GM18508 (cell line): ENCODE data around the gene ARHGEF2.

Source experiments
- ATAC-seq: cut with Tn5 transposase; IDR thresholded peaks from one replicate; pipeline ENCODE4 v1.9.1; 2021; ENCODE audit warnings: moderate number of reproducible peaks; ENCODE audit not compliant: insufficient read depth, unreplicated experiment

Gene ARHGEF2

DNA sequence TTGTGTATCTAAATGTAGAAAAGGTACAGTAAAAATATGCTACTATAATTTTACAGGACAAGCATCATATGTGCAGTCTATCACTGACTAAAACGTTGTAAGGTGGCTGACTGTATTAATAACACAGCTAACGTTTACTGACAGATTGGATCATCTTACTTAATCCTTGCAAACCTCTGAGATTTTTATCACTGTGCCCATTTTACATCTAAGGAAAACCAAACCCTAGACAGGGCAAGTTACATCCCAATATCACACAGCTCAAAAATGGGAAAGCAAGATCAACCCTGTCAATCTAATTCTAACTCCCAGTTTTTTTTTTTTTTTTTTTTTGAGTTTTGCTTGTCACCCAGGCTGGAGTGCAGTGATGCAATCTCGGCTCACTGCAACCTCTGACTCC is 59.7 kb downstream of the ARHGEF2 start:
- ATAC-seq, result no peak

DNA sequence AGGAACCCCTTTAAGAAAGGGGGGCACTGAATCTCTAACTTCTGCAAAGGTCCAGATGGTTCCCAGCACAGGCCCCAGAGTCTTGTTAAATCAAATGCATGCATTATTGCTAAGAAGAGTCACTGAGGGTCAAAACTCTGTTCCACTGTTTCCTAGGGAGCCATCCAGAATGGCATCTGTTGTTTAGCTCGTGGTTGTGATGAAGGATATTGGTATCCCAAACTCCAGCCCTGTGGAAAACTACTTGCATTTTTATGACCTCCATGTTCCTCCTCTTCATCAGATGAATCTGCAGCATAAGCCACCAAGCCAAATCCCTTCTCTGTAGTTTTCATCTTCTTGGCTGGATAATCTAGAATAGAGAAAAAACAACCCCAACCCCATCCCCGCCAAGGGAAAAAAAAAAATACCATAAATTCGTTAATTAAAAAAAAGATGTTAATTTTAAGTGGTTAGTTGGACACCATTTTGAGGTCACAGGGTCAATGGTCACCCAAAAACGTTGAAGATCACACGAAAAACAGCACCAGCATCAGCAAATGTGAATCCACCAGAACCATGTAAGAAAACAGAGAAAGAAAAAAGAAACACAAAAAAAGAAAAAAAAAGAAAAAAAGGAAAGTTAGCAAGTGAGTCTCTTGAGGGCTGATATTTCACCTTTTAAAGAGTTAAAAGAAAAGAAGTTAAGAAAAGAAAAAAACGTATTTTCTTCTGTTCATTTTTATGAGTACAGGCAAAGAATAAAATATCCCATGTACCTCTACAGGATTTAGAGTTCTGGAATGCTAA is 64.2 kb downstream of the ARHGEF2 start:
- no peak for ATAC-seq

DNA sequence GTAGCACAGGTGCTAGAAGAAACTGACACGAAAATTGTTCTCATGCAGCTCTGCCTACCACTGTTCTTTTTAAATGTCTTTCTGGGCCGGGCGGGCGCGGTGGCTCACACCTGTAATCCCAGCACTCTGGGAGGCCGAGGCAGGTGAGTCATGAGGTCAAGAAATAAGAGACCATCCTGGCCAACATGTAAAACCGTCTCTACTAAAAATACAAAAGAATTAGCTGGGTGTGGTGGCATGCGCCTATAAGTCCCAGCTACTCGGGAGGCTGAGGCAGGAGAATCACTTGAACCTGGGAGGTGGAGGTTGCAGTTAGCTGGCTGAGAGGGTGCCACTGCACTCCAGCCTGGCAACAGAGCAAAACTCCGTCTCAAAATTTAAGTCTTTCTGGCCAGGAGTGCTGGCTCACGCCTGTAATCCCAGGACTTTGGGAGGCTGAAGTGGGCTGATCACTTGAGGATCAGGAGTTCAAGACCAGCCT is 66.3 kb downstream of the ARHGEF2 start:
- ATAC-seq, result no peak

DNA sequence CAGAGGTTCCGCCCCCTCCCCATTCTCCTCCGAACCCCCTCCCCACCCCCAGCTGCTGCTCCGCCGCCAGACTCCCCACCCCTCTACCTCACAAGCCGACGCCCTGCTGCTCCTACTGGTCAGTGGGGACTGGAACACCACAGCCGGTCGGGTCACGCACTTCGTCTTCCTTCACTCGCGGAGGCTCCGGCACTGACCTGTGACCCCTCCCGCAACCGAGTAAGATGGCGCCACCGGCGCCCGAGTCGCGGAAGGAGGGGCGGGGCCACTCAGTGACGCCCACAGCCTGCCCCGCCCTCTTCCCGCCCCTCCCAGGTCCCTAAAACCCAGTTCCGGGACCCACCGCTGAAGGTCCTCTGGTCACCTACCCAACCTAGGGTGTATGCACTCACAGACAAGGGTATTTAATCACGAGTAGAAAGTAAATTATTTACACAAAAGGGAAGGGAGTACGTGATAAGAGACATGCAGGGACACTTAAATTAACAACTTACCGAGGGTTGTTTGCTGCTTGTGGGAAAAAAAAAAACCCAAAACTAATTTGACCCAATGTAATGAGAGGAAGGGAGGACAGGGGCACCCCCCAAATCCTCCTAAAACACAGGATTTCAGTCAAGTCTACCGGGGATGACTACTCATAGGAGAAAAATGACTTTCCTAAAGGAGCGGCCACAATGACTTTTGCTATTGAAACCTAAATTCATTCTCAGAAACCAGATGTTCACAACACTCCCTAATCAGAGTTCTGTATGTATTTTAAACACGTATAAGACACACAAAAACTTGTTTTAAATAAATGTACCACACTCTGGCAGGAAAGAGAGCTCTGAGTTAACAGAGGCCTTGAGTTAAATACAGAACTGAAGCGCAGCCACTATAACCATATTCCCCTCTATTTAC is 66.9 kb downstream of the ARHGEF2 start, which contains the start of gene RIT1:
Gene RIT1, minus strand, starts transcription at position 194 of the 900 bp plus-strand sequence. CDS start 588 bp downstream, outside the sequence.
- ATAC-seq, result peak; percentile 73

DNA sequence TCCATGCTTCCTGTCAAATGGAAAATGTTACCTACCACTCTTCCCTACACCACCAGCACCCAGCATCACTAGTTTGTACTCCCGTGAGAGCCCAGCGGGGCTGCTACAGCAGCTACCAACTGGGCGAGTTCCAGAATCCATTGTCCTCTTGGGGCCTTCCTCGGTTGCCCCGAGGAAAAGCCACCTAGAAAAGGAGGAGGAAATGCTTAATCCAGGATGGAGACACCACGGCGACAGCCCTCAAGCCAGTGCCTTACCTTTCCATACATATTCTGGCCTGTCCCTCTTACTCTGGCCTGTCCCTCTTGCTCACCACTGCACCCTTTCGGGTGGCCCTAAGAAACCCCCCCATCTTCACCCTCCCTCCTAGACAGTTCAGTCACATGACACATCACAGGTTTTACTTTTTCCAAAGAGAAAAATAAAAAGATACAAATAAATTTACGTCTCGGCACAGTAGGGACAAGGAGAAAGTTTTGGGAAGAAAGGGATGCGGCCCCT is 67.7 kb downstream of the ARHGEF2 start:
- ATAC-seq, result no peak

DNA sequence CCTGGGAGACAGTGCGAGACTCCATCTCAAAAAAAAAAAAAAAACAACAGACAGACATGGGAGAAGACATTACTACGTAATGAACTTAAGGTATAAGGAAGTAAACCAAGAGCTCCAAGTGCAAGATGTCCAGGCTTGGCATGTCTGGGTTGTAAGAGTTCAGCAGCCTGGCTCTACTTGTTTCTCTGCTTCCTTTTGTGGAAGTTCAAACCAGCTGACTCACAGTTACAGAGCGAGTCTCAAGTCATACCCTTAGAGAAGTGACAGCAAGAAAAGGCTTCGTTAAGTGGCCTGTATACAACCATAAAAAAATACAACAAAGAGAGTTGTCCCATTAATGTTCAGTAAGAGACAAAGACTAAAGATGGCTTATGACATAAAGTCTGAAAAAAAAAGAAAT is 68.5 kb downstream of the ARHGEF2 start:
- ATAC-seq, result no peak

DNA sequence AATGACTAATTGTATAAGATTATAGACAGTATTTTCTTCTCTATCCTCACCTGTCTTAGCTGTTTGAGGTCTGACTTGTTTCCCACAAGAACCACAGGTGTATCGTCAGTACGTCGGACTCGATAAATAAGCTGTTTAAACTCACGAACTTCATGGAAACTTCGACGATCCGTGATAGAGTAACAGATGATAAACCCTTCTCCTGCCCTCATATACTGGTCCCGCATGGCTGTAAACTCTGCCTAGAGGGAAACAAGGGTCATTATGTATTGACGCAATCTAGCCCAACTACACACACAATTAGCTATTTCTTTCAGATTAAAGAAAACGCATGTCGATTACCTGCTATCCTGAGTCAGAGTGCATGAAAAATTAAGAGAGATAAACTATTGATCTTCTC is 74.1 kb downstream of the ARHGEF2 start:
- no peak for ATAC-seq

DNA sequence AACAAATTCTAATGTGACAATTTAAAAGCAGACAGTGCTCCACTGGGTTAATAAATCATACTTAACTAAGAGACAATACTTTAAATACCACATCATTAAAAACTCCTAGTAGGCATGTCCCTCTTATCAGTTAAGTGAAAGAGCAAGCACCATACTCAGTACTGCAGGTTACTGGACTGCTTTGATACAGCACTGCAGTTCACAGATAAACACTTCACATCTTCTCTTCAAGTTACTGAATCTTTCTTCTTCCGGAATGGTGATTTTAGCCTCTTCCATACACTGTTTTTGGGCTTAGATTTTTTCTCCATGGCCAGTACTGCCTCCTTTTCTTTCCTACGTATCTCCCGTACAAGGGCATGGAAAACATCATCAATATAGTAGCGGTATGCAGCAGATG is 78.2 kb downstream of the ARHGEF2 start:
- ATAC-seq, result no peak

DNA sequence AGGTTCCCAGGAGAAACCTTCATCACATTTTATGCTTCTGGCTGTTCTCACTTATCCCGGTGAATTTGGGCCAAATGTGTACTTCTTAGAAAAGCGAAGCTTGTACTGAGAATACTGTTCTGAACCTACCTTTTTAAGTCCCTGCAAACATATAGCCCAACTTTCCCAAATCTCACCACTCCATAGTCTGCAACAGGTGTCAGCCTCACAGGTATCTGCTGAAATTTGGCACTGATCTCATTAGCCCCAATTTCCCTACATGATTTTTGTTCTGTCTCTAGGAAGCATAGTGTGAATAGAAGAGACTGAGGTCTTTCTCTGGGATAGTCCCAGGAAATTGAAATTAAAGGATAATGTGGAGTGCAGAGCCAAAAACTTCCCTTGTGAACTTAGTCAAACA is 78.7 kb downstream of the ARHGEF2 start:
- ATAC-seq, result no peak

DNA sequence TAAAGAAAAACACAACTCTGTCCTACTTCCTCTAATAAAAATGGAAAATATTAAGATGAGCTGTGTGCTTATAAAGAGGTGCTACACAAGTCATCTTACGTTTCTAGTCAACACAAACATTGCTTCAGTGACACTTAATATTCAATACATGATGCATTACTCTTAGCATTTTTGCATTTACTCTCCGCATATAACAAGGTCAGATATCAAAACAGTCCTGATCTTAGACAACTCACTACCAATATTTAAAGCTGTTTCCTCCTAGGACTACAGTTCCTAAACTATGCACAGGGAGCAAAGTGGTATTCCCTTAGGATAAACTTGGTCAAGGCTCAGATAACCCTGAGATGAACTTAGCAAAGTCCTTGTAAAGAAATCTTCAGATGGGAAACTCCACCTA is 79.5 kb downstream of the ARHGEF2 start:
- ATAC-seq, result no peak

DNA sequence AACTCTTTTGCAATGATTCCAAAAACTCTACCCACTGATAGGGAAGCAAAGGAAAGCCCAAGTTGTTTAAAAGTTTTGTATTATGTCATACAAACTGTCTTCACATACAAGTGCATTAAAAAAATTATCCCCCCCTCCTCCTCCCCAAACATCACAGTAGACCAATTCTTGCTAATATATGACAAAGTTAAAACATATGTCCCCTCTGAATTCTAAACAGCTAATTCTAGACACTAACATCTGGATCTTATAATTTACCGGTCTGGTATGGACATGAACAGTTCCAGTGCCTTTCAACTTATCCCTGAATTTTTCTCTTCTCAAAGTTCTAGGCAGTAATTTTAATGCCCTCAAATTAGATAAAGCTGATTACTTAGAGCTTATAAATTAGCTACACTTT is 80.6 kb downstream of the ARHGEF2 start:
- no peak for ATAC-seq
